ENCODE results near the gene TEX29. TPM values are rescaled to one million over a fixed set of nuclear protein-coding genes. Genes with fewer than 3 reads are reported as not detected.

The TEX29 gene
- polyA plus RNA-seq, 2 donors: 0.24 to 0.88 TPM

DNA sequence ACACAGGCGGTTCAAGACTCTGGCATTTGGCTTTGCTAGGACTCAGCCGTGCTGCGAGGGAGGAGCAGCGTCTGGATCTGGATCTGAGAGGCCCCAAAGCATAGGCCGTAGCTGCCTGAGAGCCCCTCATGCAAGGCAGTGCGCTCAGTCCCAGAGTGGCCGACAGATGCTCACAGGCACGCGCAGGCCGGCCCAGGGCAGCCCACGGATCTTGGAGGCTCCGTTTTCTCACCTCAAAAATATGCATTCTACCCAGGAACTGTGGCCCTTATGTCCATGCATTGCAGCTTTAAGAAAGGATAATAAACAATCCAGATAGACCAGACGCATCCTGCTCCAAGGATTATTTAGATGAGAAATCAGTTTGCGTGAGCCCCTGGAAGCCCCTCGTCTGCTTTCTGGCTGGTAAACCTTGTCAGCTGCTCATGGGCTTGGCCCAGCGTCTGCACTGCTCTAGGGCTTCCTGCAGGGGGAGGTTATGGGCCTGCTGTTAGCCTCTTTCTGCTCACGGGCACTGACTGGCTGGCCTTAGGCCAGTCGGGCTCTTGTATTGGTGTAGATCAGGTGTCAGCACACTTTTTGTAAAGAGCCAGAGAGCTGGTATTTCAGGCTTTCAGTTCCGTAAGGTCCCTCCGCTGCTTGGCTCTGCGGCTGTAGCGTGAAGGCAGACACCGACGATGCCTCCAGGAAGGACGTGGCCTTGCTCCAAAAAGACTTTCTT, 24.2 kb downstream of the TEX29 start:
- Histone ChIP-seq H3K4me1 (ENCODE audit: control insufficient read depth in 2 of 2, insufficient read depth in 2 of 2, low read length in 1 of 2) (no peaks in the 10 kb centered on the region), H3K4me3 (ENCODE audit: low read depth in 1 of 2, low read length in 2 of 2) (no peak overlapping the region), H3K27ac (ENCODE audit: low read depth in 2 of 2, low read length in 1 of 2) (no peak overlapping the region), H3K9me3 (ENCODE audit: control insufficient read depth in 2 of 2, insufficient read depth in 1 of 2, low read depth in 1 of 2, low read length in 1 of 2) (peaks cover 0 to 2% of the 10 kb centered on the region in 2 donors), H3K36me3 (ENCODE audit: control insufficient read depth in 2 of 2, insufficient read depth in 2 of 2, low read length in 1 of 2) (no peaks in the 10 kb centered on the region), H3K27me3 (ENCODE audit: control insufficient read depth in 1 of 2, insufficient read depth in 2 of 2, low read length in 2 of 2) (no peaks in the 10 kb centered on the region)
- 63 to 74% methylated on average over 25 of the region's 25 CpGs for WGBS, 2 donors

DNA sequence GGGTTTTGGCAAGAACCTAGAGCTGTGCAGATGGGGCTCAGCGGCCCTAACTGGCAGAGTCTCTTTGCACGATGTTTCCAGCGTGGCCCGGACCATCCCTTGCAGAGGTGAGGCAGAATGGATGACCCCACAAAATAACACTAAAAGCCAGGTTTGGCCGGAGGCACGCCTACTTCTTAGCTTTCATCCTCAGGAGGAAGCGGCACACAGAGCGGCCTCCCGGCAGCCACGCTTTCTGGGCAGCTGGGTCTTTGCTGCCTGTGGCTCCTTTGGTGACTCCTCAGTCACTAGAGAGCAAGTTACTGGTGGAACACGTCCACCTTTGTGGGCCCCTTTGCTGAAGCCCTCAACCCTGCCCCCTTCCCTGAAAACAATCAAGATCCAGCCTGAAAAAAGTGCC, 25.2 kb downstream of the TEX29 start:
- Histone ChIP-seq H3K27me3 (ENCODE audit: control insufficient read depth in 1 of 2, insufficient read depth in 2 of 2, low read length in 2 of 2) (no peaks in the 10 kb centered on the region), H3K9me3 (ENCODE audit: control insufficient read depth in 2 of 2, insufficient read depth in 1 of 2, low read depth in 1 of 2, low read length in 1 of 2) (peaks cover 0 to 2% of the 10 kb centered on the region in 2 donors)
- 85 to 91% methylated on average over 11 of the region's 11 CpGs for WGBS, 2 donors

DNA sequence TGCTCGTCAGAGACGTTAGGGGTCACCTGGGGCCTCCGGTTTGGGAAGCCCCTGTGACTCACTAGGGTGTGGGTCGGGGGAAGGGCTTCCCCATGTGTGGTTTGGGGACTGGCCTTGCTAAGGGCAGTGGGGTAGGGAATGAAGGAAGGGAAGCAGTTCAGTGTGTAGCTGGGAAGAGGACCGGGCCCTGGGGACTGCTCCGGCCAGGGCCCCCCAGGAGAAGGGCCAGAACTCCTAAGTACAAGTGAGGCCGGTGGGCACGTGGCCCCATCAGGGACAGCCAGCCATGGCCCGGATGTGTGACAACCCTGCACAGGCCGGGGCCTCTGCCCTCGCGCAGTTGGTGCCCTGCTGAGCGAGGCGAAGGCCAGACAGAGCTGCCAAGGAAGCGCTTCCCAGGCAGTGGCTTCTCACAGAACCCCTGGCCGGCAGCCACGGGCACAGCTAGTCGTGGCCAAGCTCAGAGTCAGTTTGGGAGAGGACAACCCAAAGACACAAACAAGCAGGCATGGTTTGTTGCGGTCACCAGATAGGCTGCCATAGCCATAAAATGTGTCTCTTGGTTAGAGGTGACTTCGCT, 25.7 kb downstream of the TEX29 start:
- 88 to 93% methylated on average over 20 of the region's 20 CpGs for WGBS, 2 donors
- Histone ChIP-seq H3K27ac (ENCODE audit: low read depth in 2 of 2, low read length in 1 of 2) (no peak overlapping the region), H3K36me3 (ENCODE audit: control insufficient read depth in 2 of 2, insufficient read depth in 2 of 2, low read length in 1 of 2) (no peaks in the 10 kb centered on the region), H3K27me3 (ENCODE audit: control insufficient read depth in 1 of 2, insufficient read depth in 2 of 2, low read length in 2 of 2) (no peaks in the 10 kb centered on the region), H3K4me3 (ENCODE audit: low read depth in 1 of 2, low read length in 2 of 2) (no peak overlapping the region), H3K4me1 (ENCODE audit: control insufficient read depth in 2 of 2, insufficient read depth in 2 of 2, low read length in 1 of 2) (no peaks in the 10 kb centered on the region), H3K9me3 (ENCODE audit: control insufficient read depth in 2 of 2, insufficient read depth in 1 of 2, low read depth in 1 of 2, low read length in 1 of 2) (peaks cover 0 to 2% of the 10 kb centered on the region in 2 donors)

More for the DNA sequence above, 25.2 kb downstream of the TEX29 start:
- no peaks in the 10 kb centered on the region for H3K36me3 ChIP-seq (ENCODE audit: control insufficient read depth in 2 of 2, insufficient read depth in 2 of 2, low read length in 1 of 2)
- H3K27ac ChIP-seq (ENCODE audit: low read depth in 2 of 2, low read length in 1 of 2): no peak overlapping the region
- H3K4me1 ChIP-seq (ENCODE audit: control insufficient read depth in 2 of 2, insufficient read depth in 2 of 2, low read length in 1 of 2): no peaks in the 10 kb centered on the region
- H3K4me3 ChIP-seq (ENCODE audit: low read depth in 1 of 2, low read length in 2 of 2): no peak overlapping the region

DNA sequence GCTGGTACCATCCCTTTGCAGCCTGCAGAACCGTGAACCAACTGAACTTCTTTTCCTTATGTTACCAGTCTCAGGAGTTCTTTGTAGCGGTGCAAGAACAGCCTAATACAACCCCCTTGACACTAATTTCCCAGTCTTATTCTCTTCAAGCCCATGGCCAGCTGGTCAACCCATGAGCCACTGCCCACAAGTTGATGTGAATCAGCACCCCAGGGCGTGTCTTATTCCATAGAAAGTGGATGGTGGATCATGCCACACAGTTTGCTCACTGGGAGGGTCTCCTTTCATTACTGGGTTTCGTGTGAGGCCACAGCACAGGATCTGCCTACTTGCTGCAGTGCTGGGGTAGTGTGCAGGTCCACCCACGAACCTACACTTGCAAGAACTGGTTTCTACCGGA, 27.0 kb downstream of the TEX29 start:
- peaks cover 0 to 2% of the 10 kb centered on the region in 2 donors for H3K9me3 ChIP-seq (ENCODE audit: control insufficient read depth in 2 of 2, insufficient read depth in 1 of 2, low read depth in 1 of 2, low read length in 1 of 2)
- no peak overlapping the region for H3K27ac ChIP-seq (ENCODE audit: low read depth in 2 of 2, low read length in 1 of 2)
- no peaks in the 10 kb centered on the region for H3K27me3 ChIP-seq (ENCODE audit: control insufficient read depth in 1 of 2, insufficient read depth in 2 of 2, low read length in 2 of 2)
- no peaks in the 10 kb centered on the region for H3K36me3 ChIP-seq (ENCODE audit: control insufficient read depth in 2 of 2, insufficient read depth in 2 of 2, low read length in 1 of 2)
- H3K4me1 ChIP-seq (ENCODE audit: control insufficient read depth in 2 of 2, insufficient read depth in 2 of 2, low read length in 1 of 2): no peaks in the 10 kb centered on the region
- 83 to 85% methylated on average over 6 of the region's 6 CpGs for WGBS, 2 donors
- H3K4me3 ChIP-seq (ENCODE audit: low read depth in 1 of 2, low read length in 2 of 2): no peak overlapping the region

DNA sequence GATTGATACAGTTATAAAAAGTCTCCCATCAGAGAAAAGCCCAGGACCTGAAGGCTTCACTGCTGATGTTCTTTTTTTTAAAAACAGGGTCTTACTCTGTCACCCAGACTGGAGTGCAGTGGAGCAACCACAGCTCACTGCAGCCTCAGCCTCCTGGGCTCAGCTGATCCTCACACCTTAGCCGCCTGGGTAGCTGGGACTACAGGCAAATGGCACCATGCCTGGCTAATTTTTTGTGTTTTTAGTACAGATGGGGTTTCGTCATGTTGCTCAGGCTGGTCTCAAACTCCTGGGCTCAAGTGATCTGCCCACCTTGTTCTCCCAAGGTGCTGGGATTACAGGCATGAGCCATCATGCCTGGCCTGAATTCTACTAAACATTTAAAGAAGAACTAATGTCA, 33.1 kb downstream of the TEX29 start:
- Histone ChIP-seq H3K4me1 (ENCODE audit: control insufficient read depth in 2 of 2, insufficient read depth in 2 of 2, low read length in 1 of 2) (no peaks in the 10 kb centered on the region), H3K36me3 (ENCODE audit: control insufficient read depth in 2 of 2, insufficient read depth in 2 of 2, low read length in 1 of 2) (no peaks in the 10 kb centered on the region), H3K4me3 (ENCODE audit: low read depth in 1 of 2, low read length in 2 of 2) (no peak overlapping the region), H3K9me3 (ENCODE audit: control insufficient read depth in 2 of 2, insufficient read depth in 1 of 2, low read depth in 1 of 2, low read length in 1 of 2) (no peaks in the 10 kb centered on the region), H3K27me3 (ENCODE audit: control insufficient read depth in 1 of 2, insufficient read depth in 2 of 2, low read length in 2 of 2) (no peaks in the 10 kb centered on the region), H3K27ac (ENCODE audit: low read depth in 2 of 2, low read length in 1 of 2) (no peak overlapping the region)
- WGBS, 2 donors: 81 to 87% methylated on average over 2 of the region's 2 CpGs

DNA sequence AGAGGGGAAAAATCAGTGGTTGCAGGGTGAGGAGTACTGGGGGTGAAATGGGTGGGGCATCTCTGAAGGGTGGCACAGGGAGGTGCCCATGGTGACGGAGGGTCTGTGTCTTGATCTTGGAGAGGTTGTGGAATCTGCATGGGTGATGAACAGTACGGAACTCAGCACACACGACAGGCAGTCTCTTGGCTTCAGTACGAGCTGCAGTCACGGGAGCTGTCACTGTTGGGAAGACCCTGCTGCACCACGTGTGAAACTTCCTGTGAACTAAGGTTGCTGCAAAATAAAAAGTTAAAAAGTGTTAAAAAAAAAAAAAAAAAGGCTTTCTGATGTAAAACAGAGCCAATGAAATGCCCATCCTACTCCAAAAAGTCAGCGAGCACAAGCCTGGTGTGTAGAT, 34.3 kb downstream of the TEX29 start:
- Histone ChIP-seq H3K36me3 (ENCODE audit: control insufficient read depth in 2 of 2, insufficient read depth in 2 of 2, low read length in 1 of 2) (no peaks in the 10 kb centered on the region), H3K27ac (ENCODE audit: low read depth in 2 of 2, low read length in 1 of 2) (no peak overlapping the region), H3K9me3 (ENCODE audit: control insufficient read depth in 2 of 2, insufficient read depth in 1 of 2, low read depth in 1 of 2, low read length in 1 of 2) (no peaks in the 10 kb centered on the region), H3K4me3 (ENCODE audit: low read depth in 1 of 2, low read length in 2 of 2) (no peak overlapping the region), H3K4me1 (ENCODE audit: control insufficient read depth in 2 of 2, insufficient read depth in 2 of 2, low read length in 1 of 2) (no peaks in the 10 kb centered on the region), H3K27me3 (ENCODE audit: control insufficient read depth in 1 of 2, insufficient read depth in 2 of 2, low read length in 2 of 2) (no peaks in the 10 kb centered on the region)
- WGBS, 2 donors: 65 to 69% methylated on average over 7 of the region's 7 CpGs

DNA sequence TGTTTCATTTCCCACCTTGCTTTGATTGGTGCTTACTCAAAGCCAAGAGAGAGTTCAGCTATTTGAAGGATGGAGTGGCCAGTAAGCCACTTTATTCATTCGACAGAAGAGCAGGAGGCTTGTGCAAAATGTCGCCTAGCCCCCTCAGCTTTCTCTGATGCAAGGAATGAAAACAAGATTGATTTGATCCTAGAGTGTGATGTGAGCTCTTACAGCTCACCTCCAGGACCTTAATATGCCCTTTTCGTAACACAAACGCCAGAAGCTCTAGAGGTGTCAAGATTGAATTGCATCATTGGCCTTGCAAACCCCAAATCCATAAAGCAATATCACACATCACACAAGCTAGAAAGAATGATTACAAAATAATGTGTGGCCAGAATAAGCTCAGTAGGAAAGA, 36.4 kb downstream of the TEX29 start:
- WGBS, 2 donors: 75 to 76% methylated on average over 4 of the region's 4 CpGs
- Histone ChIP-seq H3K27ac (ENCODE audit: low read depth in 2 of 2, low read length in 1 of 2) (no peak overlapping the region), H3K4me1 (ENCODE audit: control insufficient read depth in 2 of 2, insufficient read depth in 2 of 2, low read length in 1 of 2) (no peaks in the 10 kb centered on the region), H3K27me3 (ENCODE audit: control insufficient read depth in 1 of 2, insufficient read depth in 2 of 2, low read length in 2 of 2) (peaks cover 0 to 3% of the 10 kb centered on the region in 2 donors), H3K4me3 (ENCODE audit: low read depth in 1 of 2, low read length in 2 of 2) (no peak overlapping the region), H3K9me3 (ENCODE audit: control insufficient read depth in 2 of 2, insufficient read depth in 1 of 2, low read depth in 1 of 2, low read length in 1 of 2) (no peaks in the 10 kb centered on the region), H3K36me3 (ENCODE audit: control insufficient read depth in 2 of 2, insufficient read depth in 2 of 2, low read length in 1 of 2) (no peaks in the 10 kb centered on the region)

DNA sequence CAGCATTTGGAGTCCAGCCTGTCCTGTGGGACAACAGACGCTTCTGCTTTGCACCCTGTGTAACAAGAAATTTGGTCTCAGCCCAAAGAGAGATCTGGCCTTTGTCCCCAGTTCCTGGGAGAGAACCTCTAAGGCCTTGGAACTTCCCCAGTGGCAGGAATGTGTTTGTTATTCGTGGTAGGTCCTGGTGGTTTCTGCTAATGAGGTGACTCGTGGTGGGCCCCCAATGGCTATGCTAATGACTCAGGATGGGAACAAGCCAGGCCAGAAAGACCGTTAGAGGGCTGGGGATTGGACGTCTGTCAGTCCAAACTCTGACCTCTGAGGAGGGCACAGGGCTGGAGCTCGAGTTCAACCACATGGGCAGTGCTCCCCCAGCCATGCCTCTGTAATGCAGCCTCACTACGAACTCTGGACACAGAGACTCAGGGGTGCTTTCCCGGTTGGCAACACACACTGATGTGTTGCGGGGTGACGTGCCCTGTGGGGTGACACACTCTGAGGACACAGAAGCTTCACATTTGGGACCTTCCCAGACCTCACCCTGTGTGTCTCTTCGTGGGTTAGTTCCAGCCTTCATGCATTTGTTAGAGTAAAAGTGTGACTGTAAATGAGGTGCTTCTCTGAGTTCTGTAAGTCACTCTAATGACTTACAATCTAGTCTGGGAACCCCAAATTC, 38.9 kb downstream of the TEX29 start:
- WGBS, 2 donors: 61% methylated on average over 11 of the region's 11 CpGs
- no peak overlapping the region for H3K4me3 ChIP-seq (ENCODE audit: low read depth in 1 of 2, low read length in 2 of 2)

DNA sequence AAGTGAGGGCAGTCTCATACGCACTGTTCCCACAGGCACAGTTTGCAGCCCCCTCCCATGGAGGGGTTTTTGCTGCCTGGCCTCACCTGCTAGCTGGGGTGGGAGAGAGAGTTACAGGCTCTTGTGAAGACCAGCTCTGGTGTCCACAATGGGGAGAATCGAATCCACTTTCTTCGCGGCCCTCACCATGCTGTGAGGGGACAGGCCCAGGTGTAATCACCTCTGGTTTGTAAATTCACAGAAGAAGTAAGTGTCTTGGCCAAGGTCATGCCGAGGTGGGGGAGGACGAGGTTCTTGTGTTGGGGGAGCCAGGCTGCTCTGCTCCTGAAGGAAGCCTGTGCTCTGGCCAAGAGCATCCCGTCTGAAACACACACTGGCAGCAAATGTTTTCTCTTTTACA, 39.5 kb downstream of the TEX29 start:
- Histone ChIP-seq H3K4me3 (ENCODE audit: low read depth in 1 of 2, low read length in 2 of 2) (no peak overlapping the region), H3K27me3 (ENCODE audit: control insufficient read depth in 1 of 2, insufficient read depth in 2 of 2, low read length in 2 of 2) (peaks cover 0 to 3% of the 10 kb centered on the region in 2 donors), H3K4me1 (ENCODE audit: control insufficient read depth in 2 of 2, insufficient read depth in 2 of 2, low read length in 1 of 2) (no peaks in the 10 kb centered on the region), H3K27ac (ENCODE audit: low read depth in 2 of 2, low read length in 1 of 2) (no peak overlapping the region), H3K36me3 (ENCODE audit: control insufficient read depth in 2 of 2, insufficient read depth in 2 of 2, low read length in 1 of 2) (no peaks in the 10 kb centered on the region), H3K9me3 (ENCODE audit: control insufficient read depth in 2 of 2, insufficient read depth in 1 of 2, low read depth in 1 of 2, low read length in 1 of 2) (no peaks in the 10 kb centered on the region)
- WGBS, 2 donors: 76 to 78% methylated on average over 7 of the region's 7 CpGs

More for the DNA sequence above, 38.9 kb downstream of the TEX29 start:
- no peaks in the 10 kb centered on the region for H3K36me3 ChIP-seq (ENCODE audit: control insufficient read depth in 2 of 2, insufficient read depth in 2 of 2, low read length in 1 of 2)
- peaks cover 0 to 3% of the 10 kb centered on the region in 2 donors for H3K27me3 ChIP-seq (ENCODE audit: control insufficient read depth in 1 of 2, insufficient read depth in 2 of 2, low read length in 2 of 2)
- H3K9me3 ChIP-seq (ENCODE audit: control insufficient read depth in 2 of 2, insufficient read depth in 1 of 2, low read depth in 1 of 2, low read length in 1 of 2): no peaks in the 10 kb centered on the region
- no peaks in the 10 kb centered on the region for H3K4me1 ChIP-seq (ENCODE audit: control insufficient read depth in 2 of 2, insufficient read depth in 2 of 2, low read length in 1 of 2)
- no peak overlapping the region for H3K27ac ChIP-seq (ENCODE audit: low read depth in 2 of 2, low read length in 1 of 2)

Measured in esophagus (tissue), 2 donors.